Caco-2 (cell line): Measurements from ENCODE around the gene HMCN1. TPM values are rescaled to one million over a fixed set of nuclear protein-coding genes. Genes with fewer than 3 reads are reported as not detected.

Source experiments
- BruUV-seq: library from RNA; stranded (reverse); fragments of 400-500 nt; replicated peaks from 2 replicates; lab custom pipeline; 2021; lab: Mats Ljungman, UMichigan
- CTCF ChIA-PET: fragments of 300-600 bp; sonication (Branson Sonifier 250); formaldehyde crosslinking; loops from one replicate; lab custom pipeline; 2022; ENCODE audit warnings: antibody characterized with exemption; lab: Charles Lee
- POLR2A ChIA-PET: fragments of 300-600 bp; sonication (Branson Sonifier 250); formaldehyde crosslinking; loops from one replicate; lab custom pipeline; 2022; ENCODE audit warnings: antibody characterized with exemption; lab: Charles Lee
- DNase-seq, 2 experiments: peaks; one replicate each; pipeline versions ENCODE4 v3.0.0 to v3.0.0-alpha.2; 2020 to 2022
- H3K27me3 ChIP-seq: replicated peaks from 2 replicates; pipeline ENCODE4 v1.6.0; 2011; ENCODE audit warnings: low read length; ENCODE audit not compliant: control insufficient read depth, insufficient read depth
- H3K36me3 ChIP-seq: 2 replicates; pipeline ENCODE4 v1.5.1; 2011; ENCODE audit warnings: low read length; ENCODE audit not compliant: control insufficient read depth, insufficient read depth
- H3K4me1 ChIP-seq: fragments of 250-450 bp; sonication (Bioruptor Pico); 2 replicates; pipeline ENCODE4 v1.5.1; 2020; ENCODE audit warnings: mild to moderate bottlenecking
- H3K4me3 ChIP-seq: 2 replicates; pipeline ENCODE4 v1.5.1; 2011; ENCODE audit warnings: low read depth, mild to moderate bottlenecking, control low read depth, low read length
- H3K9me3 ChIP-seq: fragments of 250-450 bp; sonication (Bioruptor Pico); 2 replicates; pipeline ENCODE4 v1.5.1; 2020; ENCODE audit warnings: mild to moderate bottlenecking, moderate library complexity
- H3K27ac Mint-ChIP-seq: one replicate; pipeline ENCODE4 v1.8.0; 2022; ENCODE audit warnings: mixed read lengths; ENCODE audit not compliant: unreplicated experiment
- H3K27me3 Mint-ChIP-seq: one replicate; pipeline ENCODE4 v1.8.0; 2022; ENCODE audit warnings: mixed read lengths; ENCODE audit not compliant: insufficient read depth, unreplicated experiment
- H3K36me3 Mint-ChIP-seq: one replicate; pipeline ENCODE4 v1.8.0; 2022; ENCODE audit warnings: mild to moderate bottlenecking, mixed read lengths; ENCODE audit not compliant: insufficient read depth, unreplicated experiment
- H3K4me1 Mint-ChIP-seq: one replicate; pipeline ENCODE4 v1.8.0; 2022; ENCODE audit warnings: low read depth, mixed read lengths; ENCODE audit not compliant: unreplicated experiment
- H3K4me3 Mint-ChIP-seq: one replicate; pipeline ENCODE4 v1.8.0; 2022; ENCODE audit warnings: mild to moderate bottlenecking, moderate library complexity, mixed read lengths; ENCODE audit not compliant: unreplicated experiment
- H3K9me3 Mint-ChIP-seq: one replicate; pipeline ENCODE4 v1.8.0; 2022; ENCODE audit warnings: mixed read lengths; ENCODE audit not compliant: unreplicated experiment
- CTCF ChIP-seq, 2 experiments: fragments of 200-600 bp in 1 of 2; IDR thresholded peaks; 1 replicate in 1 of 2; 2 replicates in 1 of 2; pipeline versions ENCODE4 v1.5.1 to v1.8.0; 2011 to 2022; ENCODE audit warnings: antibody characterized with exemption in 1 of 2, control low read depth in 1 of 2, inconsistent platforms in 1 of 2, low read depth in 1 of 2, low read length in 1 of 2, mild to moderate bottlenecking in 1 of 2, moderate library complexity in 1 of 2; ENCODE audit not compliant: insufficient read depth in 1 of 2, severe bottlenecking in 1 of 2, unreplicated experiment in 1 of 2
- intact Hi-C: fragments of 100-400 bp; cut with micrococcal nuclease; formaldehyde crosslinking; loops from one replicate; pipeline ENCODE4 v1.10.0; 2022; ENCODE audit not compliant: unreplicated experiment
- total RNA-seq: library from RNA; stranded (reverse); gene quantifications from 2 replicates; pipeline ENCODE4 v1.2.3, GENCODE V29; 2022

The HMCN1 gene
- total RNA-seq, 1 experiment from 2014 or later, result 0.02 TPM

DNA sequence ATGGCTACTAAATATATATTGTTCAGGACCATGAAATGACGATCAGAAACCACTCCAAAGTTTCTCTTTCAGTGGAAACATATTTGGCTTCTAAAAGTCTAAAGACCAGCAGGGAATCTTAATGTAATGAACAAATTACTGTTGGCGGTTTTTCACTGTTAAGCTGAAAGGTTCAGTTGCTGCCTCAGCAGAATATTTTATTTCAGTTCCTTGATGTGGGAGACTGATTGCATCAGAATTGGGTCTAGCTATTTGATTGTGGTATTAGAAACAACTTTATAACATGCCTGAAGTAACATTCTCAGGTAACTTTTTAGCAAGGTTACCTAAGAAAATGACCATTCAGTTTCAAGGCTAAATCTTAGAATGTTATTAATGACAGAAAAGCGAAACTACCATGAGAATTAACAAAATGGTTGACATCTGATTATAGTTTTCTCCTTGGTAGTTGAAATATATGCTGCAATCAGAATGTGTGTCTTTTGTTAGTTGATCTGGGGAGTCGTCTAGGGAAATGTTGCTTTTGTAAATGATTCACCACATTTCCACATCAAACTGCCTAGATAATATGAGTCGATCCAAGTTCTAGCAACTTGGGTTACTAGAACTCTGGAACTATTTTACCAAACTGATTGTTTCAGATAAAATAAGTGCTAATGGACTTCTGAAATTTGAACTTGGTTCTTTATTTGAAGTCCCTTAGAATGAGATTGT is 200.4 kb downstream of the HMCN1 start:
- Histone ChIP-seq H3K36me3 (no peaks in the 10 kb centered on the region), H3K4me3 (no peak overlapping the region), H3K4me1 (no peaks in the 10 kb centered on the region), H3K9me3 (no peaks in the 10 kb centered on the region), H3K27me3 (no peaks in the 10 kb centered on the region)
- ChIA-PET CTCF (no interaction called here), POLR2A (no interaction called here)
- intact Hi-C loops, result no loop called here
- H3K9me3 Mint-ChIP-seq, result no peaks in the 10 kb centered on the region
- no peaks in the 10 kb centered on the region for H3K36me3 Mint-ChIP-seq
- no peak for TF ChIP-seq CTCF (IDR thresholded peaks at IDR 0.05; ENCODE audit: insufficient read depth in 1 of 2, low read depth in 1 of 2, low read length in 1 of 2, severe bottlenecking in 1 of 2, unreplicated experiment in 1 of 2)
- DNase-seq, result no peak
- no peak overlapping the region for H3K4me3 Mint-ChIP-seq
- no peaks in the 10 kb centered on the region for H3K4me1 Mint-ChIP-seq
- H3K27ac Mint-ChIP-seq, result no peak overlapping the region
- peaks cover 4% of the 10 kb centered on the region for H3K27me3 Mint-ChIP-seq
- no TSS peak for BruUV-seq

- H3K27me3 Mint-ChIP-seq, result peaks cover 4% of the 10 kb centered on the region
- H3K4me3 Mint-ChIP-seq, result no peak overlapping the region
- no peak overlapping the region for H3K27ac Mint-ChIP-seq
- H3K4me3 ChIP-seq, result no peak overlapping the region
- BruUV-seq, result no TSS peak
- no peaks in the 10 kb centered on the region for H3K9me3 ChIP-seq
- H3K27me3 ChIP-seq, result no peaks in the 10 kb centered on the region
- H3K9me3 Mint-ChIP-seq, result no peaks in the 10 kb centered on the region
- intact Hi-C loops, result no loop called here
- no peak for DNase-seq
- H3K36me3 Mint-ChIP-seq, result no peaks in the 10 kb centered on the region
- no peak for TF ChIP-seq CTCF (IDR thresholded peaks at IDR 0.05; ENCODE audit: insufficient read depth in 1 of 2, low read depth in 1 of 2, low read length in 1 of 2, severe bottlenecking in 1 of 2, unreplicated experiment in 1 of 2)
- H3K4me1 Mint-ChIP-seq, result no peaks in the 10 kb centered on the region
- no peaks in the 10 kb centered on the region for H3K4me1 ChIP-seq
- POLR2A ChIA-PET, result no interaction called here
- CTCF ChIA-PET, result no interaction called here
- H3K36me3 ChIP-seq, result no peaks in the 10 kb centered on the region
These were observed 201.2 kb downstream of the HMCN1 start for GRCh38 chr1:185935360-185935759.

DNA sequence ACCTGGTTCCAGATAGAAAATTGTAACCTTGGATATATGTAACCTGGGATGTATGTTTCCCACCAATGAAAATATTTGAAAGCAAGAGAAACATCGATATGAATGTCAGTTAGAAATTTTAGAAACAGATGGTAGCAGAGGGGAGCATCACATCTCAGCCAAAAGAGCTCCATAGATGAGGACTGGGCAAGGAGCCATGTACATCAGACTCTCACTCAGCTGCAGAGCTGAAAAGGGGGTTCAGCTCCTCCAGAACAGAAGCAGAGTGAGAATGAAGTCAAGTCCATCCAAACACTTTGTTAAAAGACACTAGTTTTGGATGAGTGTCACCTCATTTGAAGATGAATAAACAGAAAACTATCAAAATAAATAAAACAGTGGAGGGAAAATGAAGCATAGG is 202.4 kb downstream of the HMCN1 start:
- H3K4me3 Mint-ChIP-seq, result no peak overlapping the region
- H3K4me1 Mint-ChIP-seq, result no peaks in the 10 kb centered on the region
- Histone ChIP-seq H3K4me1 (no peaks in the 10 kb centered on the region), H3K36me3 (no peaks in the 10 kb centered on the region), H3K4me3 (no peak overlapping the region), H3K9me3 (no peaks in the 10 kb centered on the region), H3K27me3 (no peaks in the 10 kb centered on the region)
- ChIA-PET POLR2A (no interaction called here), CTCF (no interaction called here)
- no TSS peak for BruUV-seq
- intact Hi-C loops, result no loop called here
- H3K36me3 Mint-ChIP-seq, result no peaks in the 10 kb centered on the region
- peaks cover 4% of the 10 kb centered on the region for H3K27me3 Mint-ChIP-seq
- DNase-seq, result no peak
- TF ChIP-seq CTCF (IDR thresholded peaks at IDR 0.05; ENCODE audit: insufficient read depth in 1 of 2, low read depth in 1 of 2, low read length in 1 of 2, severe bottlenecking in 1 of 2, unreplicated experiment in 1 of 2), result no peak
- H3K27ac Mint-ChIP-seq, result no peak overlapping the region
- H3K9me3 Mint-ChIP-seq, result no peaks in the 10 kb centered on the region
